Natural killer cell treated with Interleukin-12 subunit alpha and Interleukin-12 subunit beta and Interleukin-15 and Interleukin-18, amount 100 ng/mL, for 72 hours (primary cell): Measurements from ENCODE around the gene PYGL. TPM values are rescaled to one million over a fixed set of nuclear protein-coding genes. Genes with fewer than 3 reads are reported as not detected.

Experiments used
- ATAC-seq, 2 donors: fragments of 150-1000 bp; cut with Tn5 transposase in 1 of 2; sonication (Bioruptor Pico), chemical (Tn5 transposase) in 1 of 2; 2 replicates each; pipeline ENCODE4 v1.10.0; 2021
- DNase-seq: peaks from one replicate; pipeline ENCODE4 v3.0.0; 2022; ENCODE audit warnings: low spot score
- H3K27ac Mint-ChIP-seq, 2 donors: 1 replicate in 1 of 2; 2 replicates in 1 of 2; pipeline ENCODE4 v1.8.0; 2022; ENCODE audit warnings: mixed read lengths in 2 of 2, mild to moderate bottlenecking in 1 of 2, moderate library complexity in 1 of 2
- H3K27me3 Mint-ChIP-seq, 2 donors: 1 replicate in 1 of 2; 2 replicates in 1 of 2; pipeline ENCODE4 v1.8.0; 2022; ENCODE audit warnings: mixed read lengths in 2 of 2
- H3K36me3 Mint-ChIP-seq: one replicate; pipeline ENCODE4 v1.8.0; 2022; ENCODE audit warnings: mixed read lengths
- H3K4me1 Mint-ChIP-seq, 2 donors: 1 replicate in 1 of 2; 2 replicates in 1 of 2; pipeline ENCODE4 v1.8.0; 2022; ENCODE audit warnings: low read depth in 2 of 2, mixed read lengths in 2 of 2, mild to moderate bottlenecking in 1 of 2
- H3K4me3 Mint-ChIP-seq: one replicate; pipeline ENCODE4 v1.8.0; 2022; ENCODE audit warnings: mixed read lengths
- H3K9me3 Mint-ChIP-seq: 2 replicates; pipeline ENCODE4 v1.8.0; 2022; ENCODE audit warnings: mixed read lengths
- total RNA-seq, 2 donors: library from RNA; stranded (reverse); gene quantifications; one replicate each; pipeline ENCODE4 v1.2.3, GENCODE V29; 2022

Gene PYGL
- 1 to 10 TPM in 1 of 2 donors, under 1 TPM in 1; 0.62 to 2.3 TPM for total RNA-seq

DNA sequence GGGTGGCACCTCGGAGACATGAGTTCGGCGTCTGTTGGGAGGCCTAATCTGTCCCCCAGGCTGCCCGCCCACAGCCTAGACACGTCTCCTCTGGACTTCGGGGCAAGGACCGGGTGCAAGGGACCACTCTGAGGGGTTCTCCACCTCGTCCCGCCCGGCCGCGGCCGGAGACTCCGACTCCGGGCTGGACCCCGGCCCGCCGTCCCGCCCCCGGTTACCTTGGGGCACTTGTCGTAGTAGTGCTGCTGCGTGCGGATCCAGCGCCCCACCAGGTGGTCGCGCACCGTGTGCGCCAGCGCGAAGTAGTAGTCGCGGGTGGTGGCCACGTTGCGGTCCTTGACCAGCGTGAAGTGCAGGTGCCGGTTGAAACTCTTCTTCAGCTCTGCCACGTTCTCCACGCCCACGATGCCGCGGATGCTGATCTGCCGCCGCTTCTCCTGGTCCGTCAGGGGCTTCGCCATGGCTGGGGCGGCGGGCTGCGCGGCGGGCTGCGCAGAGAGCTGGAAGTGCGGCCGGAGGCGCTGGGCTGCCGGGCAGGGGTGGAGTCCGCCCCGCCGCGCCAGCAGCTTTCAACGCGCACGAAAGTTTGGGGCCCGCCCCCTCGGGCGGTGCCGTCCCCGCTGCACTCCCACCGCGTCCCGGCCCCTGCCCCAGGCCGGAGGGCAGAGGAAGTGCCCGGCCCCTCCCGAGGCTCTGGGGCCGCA lies at the start of gene PYGL:
PYGL (minus strand) TSS at position 541 of the 704 bp plus-strand sequence; CDS start at position 461, 80 bp downstream.
- ATAC-seq (peak; percentile 82 to 84), DNase-seq (peak; percentile 63)
- H3K27me3 Mint-ChIP-seq, result peaks cover 27 to 28% of the 10 kb centered on the region in 2 donors
- H3K4me3 Mint-ChIP-seq, result peak within 1 kb of the TSS; percentile 88
- H3K9me3 Mint-ChIP-seq, result no peaks in the 10 kb centered on the region
- no peaks in the 10 kb centered on the region for H3K36me3 Mint-ChIP-seq
- H3K27ac Mint-ChIP-seq, result no peak within 1 kb of the TSS
- peaks cover 5 to 8% of the 10 kb centered on the region in 2 donors for H3K4me1 Mint-ChIP-seq

DNA sequence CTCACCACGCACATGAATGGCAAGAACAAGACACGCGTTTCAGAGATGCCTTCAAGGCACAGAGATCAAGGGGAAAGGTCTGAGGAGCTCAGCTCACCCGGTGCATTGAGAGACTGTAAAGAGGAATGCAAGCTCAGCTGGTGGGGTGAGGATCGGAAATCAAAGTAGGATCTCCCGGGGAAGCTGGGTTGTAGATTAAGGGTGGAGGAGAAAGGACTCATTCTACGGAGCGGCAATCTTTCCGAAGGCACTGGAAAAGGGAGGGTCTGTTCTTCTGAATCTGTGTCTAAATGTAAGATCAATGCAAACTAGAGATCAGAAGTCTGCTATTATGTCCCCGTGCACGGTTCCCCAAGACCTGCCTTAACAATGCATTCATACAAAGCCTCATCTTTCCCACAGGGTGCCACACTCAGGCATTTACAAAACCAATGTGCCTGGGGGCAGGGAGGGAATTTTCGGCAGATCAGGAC lies 41.6 kb upstream of the PYGL start:
- DNase-seq (no peak), ATAC-seq (no peak)
- Mint-ChIP-seq H3K4me3 (no peak overlapping the region), H3K27ac (no peak overlapping the region), H3K4me1 (no peaks in the 10 kb centered on the region), H3K36me3 (no peaks in the 10 kb centered on the region), H3K27me3 (peaks cover 11 to 12% of the 10 kb centered on the region in 2 donors), H3K9me3 (no peaks in the 10 kb centered on the region)

DNA sequence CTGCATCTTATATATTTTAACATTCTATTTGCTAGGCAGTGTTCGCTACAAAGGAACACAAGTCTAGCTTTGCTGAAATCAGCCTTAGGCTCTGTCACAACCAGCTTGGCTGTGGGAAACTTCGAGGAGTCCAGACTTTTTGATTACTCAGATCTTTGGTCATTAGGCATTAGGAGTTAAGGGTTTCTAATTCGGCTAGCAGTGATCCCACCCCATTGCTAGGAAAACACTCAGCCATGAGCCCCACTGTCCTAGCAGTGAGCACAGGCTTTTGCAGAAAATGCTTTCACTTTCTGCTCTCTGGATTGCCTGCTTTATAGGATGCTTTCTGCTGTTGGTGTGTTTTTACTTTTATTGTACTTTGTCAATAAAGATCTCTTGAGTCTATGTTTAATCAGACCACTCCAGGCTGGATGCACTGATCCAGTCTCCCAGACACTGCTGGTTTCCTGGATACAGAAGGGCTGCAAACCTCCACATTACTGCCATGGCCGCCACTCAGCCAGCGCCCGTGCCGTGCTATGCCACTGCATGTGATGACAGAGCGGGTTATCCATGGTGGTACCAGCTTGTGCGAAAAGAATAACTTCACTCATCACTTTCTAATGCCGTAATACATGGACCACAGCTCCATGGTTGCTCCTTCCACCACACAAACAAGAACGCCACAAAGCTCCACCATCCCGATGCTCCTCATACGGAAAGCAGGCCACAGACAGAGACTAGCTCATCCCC lies 41.0 kb upstream of the PYGL start:
- no peak overlapping the region for H3K4me3 Mint-ChIP-seq

DNA sequence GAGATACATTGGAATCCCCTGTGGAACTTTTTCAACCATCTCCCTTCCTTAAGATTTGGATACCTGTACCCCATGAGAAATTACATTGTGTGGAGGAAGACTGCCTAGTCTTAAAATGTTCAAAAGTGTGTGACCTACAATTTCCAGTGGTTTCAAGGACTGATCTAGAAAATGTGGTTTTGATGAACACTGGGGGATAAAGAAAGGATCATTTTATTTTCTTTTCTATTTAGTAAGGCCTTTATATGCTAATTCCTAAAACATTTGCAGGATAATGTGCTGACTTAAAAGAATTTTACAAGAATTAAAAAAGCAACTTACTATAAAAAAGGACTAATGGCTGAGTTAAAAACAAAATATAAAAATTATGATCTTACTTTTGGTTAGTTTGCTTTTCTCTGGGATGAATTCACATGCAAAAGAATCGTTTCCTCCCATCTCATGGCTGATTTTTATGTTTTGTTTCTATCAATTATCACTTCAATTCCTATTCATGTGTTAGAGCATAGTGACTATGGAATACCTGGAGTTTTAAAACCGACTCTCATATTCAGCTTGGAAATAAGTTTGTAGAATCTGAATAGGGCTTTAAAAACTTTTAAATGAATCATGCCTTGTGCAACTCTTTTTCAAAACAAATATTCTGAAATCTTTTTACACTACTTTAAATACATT lies 39.9 kb upstream of the PYGL start:
- H3K4me1 Mint-ChIP-seq, result no peaks in the 10 kb centered on the region
- H3K27me3 Mint-ChIP-seq, result peaks cover 10 to 12% of the 10 kb centered on the region in 2 donors
- no peak overlapping the region for H3K27ac Mint-ChIP-seq
- H3K9me3 Mint-ChIP-seq, result no peaks in the 10 kb centered on the region
- no peak for DNase-seq
- no peak for ATAC-seq
- no peaks in the 10 kb centered on the region for H3K36me3 Mint-ChIP-seq
- no peak overlapping the region for H3K4me3 Mint-ChIP-seq

More for the DNA sequence above, 41.0 kb upstream of the PYGL start:
- H3K27me3 Mint-ChIP-seq, result peaks cover 11 to 12% of the 10 kb centered on the region in 2 donors
- no peak for ATAC-seq
- no peak for DNase-seq
- H3K27ac Mint-ChIP-seq, result no peak overlapping the region
- H3K36me3 Mint-ChIP-seq, result no peaks in the 10 kb centered on the region
- H3K4me1 Mint-ChIP-seq, result no peaks in the 10 kb centered on the region
- H3K9me3 Mint-ChIP-seq, result no peaks in the 10 kb centered on the region

DNA sequence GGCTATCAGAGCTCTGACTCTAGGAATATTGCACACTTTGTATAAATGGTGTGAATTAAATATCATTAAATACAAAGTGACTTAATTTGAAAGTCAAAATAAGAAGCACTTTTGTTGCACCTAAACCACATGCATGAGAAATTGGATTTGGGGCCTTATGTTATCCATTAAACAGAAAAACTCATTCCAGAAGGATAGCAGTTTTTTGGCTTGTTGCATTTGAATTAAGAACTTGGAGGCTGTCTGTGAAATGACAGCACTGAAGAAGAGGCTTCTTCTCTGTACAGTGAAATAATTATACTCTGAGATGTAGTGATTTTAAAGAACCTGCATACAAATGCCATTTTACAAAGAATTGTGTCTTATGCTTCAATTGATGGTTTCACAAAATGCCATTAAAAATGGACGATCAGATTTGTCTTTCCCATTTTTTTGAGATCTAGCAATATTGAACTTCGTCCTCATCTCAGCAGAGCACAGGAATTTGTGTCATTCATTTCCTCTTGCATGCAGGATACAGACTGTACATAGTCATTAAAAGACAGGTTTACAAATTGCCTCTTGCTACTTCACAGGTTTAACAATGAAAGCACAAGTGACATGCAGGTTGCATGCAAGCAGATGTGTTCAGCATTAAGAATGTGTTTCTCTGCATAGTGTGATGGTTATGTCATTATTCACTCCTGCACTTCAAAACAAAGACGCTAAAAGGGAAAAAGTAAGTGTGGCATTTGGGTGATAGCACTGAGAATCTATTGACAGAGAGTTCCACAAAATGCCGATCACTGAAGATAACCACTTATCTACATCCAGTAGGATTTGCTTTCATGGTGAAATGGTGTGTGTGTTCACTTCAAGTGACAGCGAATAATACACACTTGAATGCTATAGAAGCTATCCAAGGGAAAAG lies 35.9 kb upstream of the PYGL start:
- Mint-ChIP-seq H3K27ac (no peak overlapping the region), H3K4me1 (no peaks in the 10 kb centered on the region), H3K4me3 (no peak overlapping the region), H3K36me3 (no peaks in the 10 kb centered on the region), H3K27me3 (peaks cover 5 to 11% of the 10 kb centered on the region in 2 donors), H3K9me3 (no peaks in the 10 kb centered on the region)
- DNase-seq (no peak), ATAC-seq (no peak)

DNA sequence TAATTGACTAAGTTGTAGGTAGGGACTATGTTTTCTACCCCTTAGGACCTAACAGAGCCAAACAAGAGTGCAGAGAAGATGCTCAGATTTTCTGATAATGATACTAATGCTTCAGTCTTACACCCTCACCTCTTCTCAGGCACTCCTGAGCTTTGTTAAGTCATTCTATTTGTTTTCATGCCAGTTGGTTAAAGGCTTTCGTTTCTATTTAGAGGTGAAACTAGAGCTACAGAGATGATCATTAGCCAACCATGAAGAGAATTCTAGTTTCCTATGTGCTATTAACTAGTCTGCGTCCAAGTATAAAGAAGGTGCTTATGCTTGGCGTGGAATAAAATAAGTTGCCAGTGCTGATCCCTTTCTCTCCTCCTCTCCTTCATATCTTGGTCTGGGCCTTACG lies 34.6 kb upstream of the PYGL start:
- Mint-ChIP-seq H3K27me3 (peaks cover 5 to 11% of the 10 kb centered on the region in 2 donors), H3K9me3 (no peaks in the 10 kb centered on the region), H3K4me3 (no peak overlapping the region), H3K4me1 (no peaks in the 10 kb centered on the region), H3K27ac (no peak overlapping the region), H3K36me3 (no peaks in the 10 kb centered on the region)
- no peak for DNase-seq
- ATAC-seq, result no peak

DNA sequence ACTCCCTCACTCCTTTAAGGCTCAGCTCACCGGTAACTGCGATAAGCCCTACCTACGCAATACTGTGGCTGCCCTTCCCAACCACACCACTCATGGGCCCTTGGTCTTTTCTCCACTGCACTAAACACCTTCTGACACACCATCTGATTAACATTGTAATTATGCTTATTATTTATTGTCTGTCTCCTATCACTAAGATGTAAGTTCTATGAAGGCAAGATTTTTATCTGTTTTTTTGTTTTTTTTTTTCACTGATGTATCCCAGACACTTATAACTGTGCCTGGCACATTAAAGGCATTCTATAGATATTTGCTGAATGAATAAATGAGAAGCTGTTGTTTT lies 34.2 kb upstream of the PYGL start:
- Mint-ChIP-seq H3K4me1 (no peaks in the 10 kb centered on the region), H3K4me3 (no peak overlapping the region), H3K27ac (no peak overlapping the region), H3K27me3 (peaks cover 5 to 11% of the 10 kb centered on the region in 2 donors), H3K9me3 (no peaks in the 10 kb centered on the region), H3K36me3 (no peaks in the 10 kb centered on the region)
- DNase-seq (no peak), ATAC-seq (no peak)

DNA sequence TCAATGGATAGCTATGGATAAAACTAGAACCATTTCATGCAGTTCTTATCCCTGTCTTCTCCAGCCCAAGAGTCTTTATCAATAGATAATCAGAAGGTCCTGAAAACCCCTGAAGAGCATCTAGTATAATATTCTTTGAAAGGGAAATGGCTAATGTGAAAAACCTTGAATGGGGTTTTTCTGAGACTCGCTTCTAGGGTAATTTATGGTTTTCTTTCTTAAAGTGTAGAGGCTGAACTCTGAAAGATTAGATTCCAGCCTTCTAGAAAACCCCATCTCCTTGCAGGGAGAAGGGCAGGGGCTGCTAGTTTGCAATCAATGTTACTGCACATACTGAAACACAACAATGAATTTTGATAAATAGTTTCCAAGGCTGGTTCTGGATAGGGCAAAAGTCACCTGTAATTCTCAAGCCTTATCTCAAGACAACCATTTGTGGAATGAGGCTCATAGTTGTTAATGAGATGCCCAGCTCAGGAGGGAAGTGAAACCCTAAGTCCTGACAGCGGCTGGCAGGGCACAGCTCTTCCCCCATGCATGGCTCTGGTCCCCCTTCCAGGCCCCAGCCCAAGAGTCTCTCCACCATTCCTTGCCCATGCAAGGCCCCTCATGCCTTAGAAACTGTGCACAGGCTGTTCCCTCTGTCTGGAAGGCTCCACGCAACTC lies 33.7 kb upstream of the PYGL start:
- DNase-seq, result no peak
- ATAC-seq, result no peak
- Mint-ChIP-seq H3K4me3 (no peak overlapping the region), H3K27me3 (peaks cover 5 to 11% of the 10 kb centered on the region in 2 donors), H3K36me3 (no peaks in the 10 kb centered on the region), H3K9me3 (no peaks in the 10 kb centered on the region), H3K4me1 (no peaks in the 10 kb centered on the region), H3K27ac (no peak overlapping the region)

DNA sequence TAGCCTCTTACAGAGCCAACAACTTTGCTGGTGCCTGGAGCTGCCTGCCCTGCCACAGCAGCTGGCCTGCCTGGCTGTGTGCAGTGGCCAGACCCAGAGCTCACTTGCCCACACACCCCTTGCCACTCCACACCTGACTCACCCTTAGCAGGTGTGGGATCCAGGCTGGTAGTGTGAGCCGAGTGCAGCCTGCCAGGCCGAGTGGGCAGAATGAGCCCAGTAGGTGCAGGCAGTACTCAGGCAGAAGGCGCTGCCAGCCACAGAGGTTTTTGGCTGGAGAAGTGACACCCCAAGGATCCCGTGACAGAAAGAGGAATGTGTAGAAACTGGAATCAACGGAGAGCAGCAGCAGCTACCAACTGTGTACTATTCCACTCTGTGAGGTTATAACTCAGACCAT lies 29.8 kb upstream of the PYGL start:
- Mint-ChIP-seq H3K27me3 (peaks cover 5 to 18% of the 10 kb centered on the region in 2 donors), H3K36me3 (no peaks in the 10 kb centered on the region), H3K27ac (no peak overlapping the region), H3K4me3 (no peak overlapping the region), H3K4me1 (no peaks in the 10 kb centered on the region), H3K9me3 (no peaks in the 10 kb centered on the region)
- no peak for ATAC-seq
- no peak for DNase-seq

DNA sequence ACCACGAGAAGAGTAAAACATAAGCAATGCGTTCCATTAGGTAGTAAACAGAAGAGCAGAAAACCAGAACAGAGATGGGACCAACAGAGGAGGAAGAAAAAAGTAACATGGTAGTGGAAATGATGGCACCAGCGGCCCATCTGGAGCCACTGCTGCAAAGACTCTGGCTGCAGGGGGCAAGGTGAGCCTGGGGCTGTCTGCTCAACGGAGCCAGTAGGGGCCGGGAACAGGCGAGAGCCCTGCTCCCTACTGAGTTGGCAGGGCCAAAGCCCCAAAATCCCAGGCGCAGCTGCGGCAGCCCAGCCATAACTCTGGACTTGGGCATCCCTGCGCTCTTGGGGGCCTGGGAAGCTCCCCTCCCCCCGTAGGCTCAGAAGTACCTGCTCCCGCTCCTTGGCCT lies 28.5 kb upstream of the PYGL start:
- DNase-seq, result no peak
- H3K27ac Mint-ChIP-seq, result no peak overlapping the region
- no peaks in the 10 kb centered on the region for H3K9me3 Mint-ChIP-seq
- no peaks in the 10 kb centered on the region for H3K36me3 Mint-ChIP-seq
- no peak for ATAC-seq
- peaks cover 5 to 18% of the 10 kb centered on the region in 2 donors for H3K27me3 Mint-ChIP-seq
- H3K4me1 Mint-ChIP-seq, result no peaks in the 10 kb centered on the region
- H3K4me3 Mint-ChIP-seq, result no peak overlapping the region

DNA sequence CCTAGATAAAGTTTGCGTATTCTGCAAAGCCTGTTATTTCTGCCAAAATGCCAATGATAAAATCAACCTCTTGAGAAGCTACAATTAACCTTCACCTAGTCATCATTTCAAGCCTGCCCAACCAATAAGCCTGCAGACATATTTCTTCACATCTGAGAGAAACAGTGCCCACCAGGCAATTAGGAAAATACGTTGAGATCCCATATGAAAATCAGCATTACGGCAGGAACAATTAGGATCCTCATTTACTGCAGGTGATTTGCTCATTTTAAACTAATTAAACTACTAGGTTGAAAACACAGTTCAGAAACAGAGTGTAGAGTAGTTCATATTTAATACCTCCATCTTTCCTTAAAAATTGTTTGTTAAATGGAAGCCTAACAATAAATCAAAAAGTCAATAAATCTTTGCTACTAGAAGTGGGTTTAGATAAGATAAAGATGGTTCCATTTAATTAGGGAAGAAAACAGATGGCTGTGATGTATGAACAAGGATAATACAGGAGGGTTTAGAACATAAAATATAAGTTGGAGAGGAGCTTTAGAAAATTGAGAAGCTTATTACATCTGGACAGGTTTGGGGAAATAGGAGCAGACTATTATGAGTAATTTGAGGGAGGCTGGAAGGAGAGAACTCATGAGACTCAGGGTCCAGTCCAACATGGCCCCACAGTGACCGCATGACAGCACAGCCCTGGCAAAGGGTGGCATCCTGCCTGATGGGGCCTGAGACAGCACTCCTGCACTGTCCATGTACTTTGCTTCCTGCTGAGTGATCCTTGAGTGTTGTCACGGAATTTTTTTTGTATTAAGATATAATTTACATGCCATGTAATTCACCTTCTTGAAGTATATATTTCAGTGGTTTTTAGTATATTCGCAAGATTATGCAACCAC lies 26.9 kb upstream of the PYGL start:
- H3K4me1 Mint-ChIP-seq, result no peaks in the 10 kb centered on the region
- DNase-seq (no peak), ATAC-seq (no peak)
- H3K36me3 Mint-ChIP-seq, result no peaks in the 10 kb centered on the region
- H3K9me3 Mint-ChIP-seq, result no peaks in the 10 kb centered on the region
- H3K4me3 Mint-ChIP-seq, result no peak overlapping the region
- no peak overlapping the region for H3K27ac Mint-ChIP-seq
- H3K27me3 Mint-ChIP-seq, result peaks cover 5 to 8% of the 10 kb centered on the region in 2 donors

DNA sequence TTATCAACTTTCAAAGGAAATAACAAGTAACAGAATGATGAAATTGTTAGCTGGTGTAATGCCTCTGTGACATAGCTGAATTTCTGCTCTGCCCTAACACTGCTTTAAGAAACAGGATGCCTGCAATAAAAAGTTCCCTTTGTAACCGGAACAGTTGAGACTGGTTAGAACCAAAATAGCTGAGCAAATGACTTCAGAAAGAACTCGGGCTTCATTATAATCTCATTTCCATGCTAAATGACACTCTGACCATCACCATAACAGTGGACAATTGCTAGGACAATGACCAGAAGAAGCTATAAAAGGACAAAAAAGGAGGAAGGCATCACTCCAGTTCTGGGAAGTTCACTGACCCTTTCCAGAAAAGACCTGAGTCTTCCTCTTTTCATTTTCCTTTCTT lies 23.5 kb upstream of the PYGL start:
- no peaks in the 10 kb centered on the region for H3K36me3 Mint-ChIP-seq
- ATAC-seq, result no peak
- no peak overlapping the region for H3K4me3 Mint-ChIP-seq
- no peak overlapping the region for H3K27ac Mint-ChIP-seq
- H3K4me1 Mint-ChIP-seq, result no peaks in the 10 kb centered on the region
- H3K27me3 Mint-ChIP-seq, result peaks cover 9 to 13% of the 10 kb centered on the region in 2 donors
- DNase-seq, result no peak
- no peaks in the 10 kb centered on the region for H3K9me3 Mint-ChIP-seq
